ENCODE data around the gene S1PR4.
A peak's percentile ranks its signal among the peaks of the same experiment; 100 is the strongest.
"Not testable (repeated sequence)": the region's sequence is repeated elsewhere in the genome, so short reads cannot be mapped to it uniquely, and the experiment has no call there.

Gene S1PR4

GRCh38 chr19:3153286-3154230 lies 25.0 kb upstream of the S1PR4 start:
- no peak for ATAC-seq

- ATAC-seq = not testable (repeated sequence)
These were observed 24.1 kb upstream of the S1PR4 start for GRCh38 chr19:3154447-3154846.

GRCh38 chr19:3154957-3155736 lies 23.4 kb upstream of the S1PR4 start:
- peak; percentile 91 to 96 for ATAC-seq

- ATAC-seq = no peak
These were observed 21.3 kb upstream of the S1PR4 start for GRCh38 chr19:3157096-3157845.

- no peak for ATAC-seq
These were observed 19.0 kb upstream of the S1PR4 start for GRCh38 chr19:3159565-3159964.

- no peak for ATAC-seq
These were observed 18.4 kb upstream of the S1PR4 start for GRCh38 chr19:3160219-3160618.

GRCh38 chr19:3161453-3161852 lies 17.1 kb upstream of the S1PR4 start:
- no peak for ATAC-seq

- no peak for ATAC-seq
These were observed 15.9 kb upstream of the S1PR4 start for GRCh38 chr19:3162418-3163229.

- ATAC-seq = peak; percentile 84 to 90
These were observed 15.2 kb upstream of the S1PR4 start for GRCh38 chr19:3163230-3163886.

- ATAC-seq = no peak
These were observed 14.6 kb upstream of the S1PR4 start for GRCh38 chr19:3163943-3164342.

- ATAC-seq = no peak
These were observed 10.9 kb upstream of the S1PR4 start for GRCh38 chr19:3167533-3168272.

GRCh38 chr19:3171894-3172672 lies 6.5 kb upstream of the S1PR4 start:
- ATAC-seq = peak in 1 of 2 donors; percentile 12

- ATAC-seq = not testable (repeated sequence)
These were observed 5.9 kb upstream of the S1PR4 start for GRCh38 chr19:3172673-3173000.

GRCh38 chr19:3175781-3176714 lies 2.5 kb upstream of the S1PR4 start:
- no peak for ATAC-seq

GRCh38 chr19:3176715-3177501 lies 1.7 kb upstream of the S1PR4 start:
- peak; percentile 69 to 79 for ATAC-seq

GRCh38 chr19:3178973-3179738 lies 587 bp downstream of the S1PR4 start:
- peak; percentile 9 to 10 for ATAC-seq

GRCh38 chr19:3179739-3180293 lies 1.2 kb downstream of the S1PR4 start:
- peak; percentile 24 to 29 for ATAC-seq

Measured in activated CD4-positive, CD25-positive, alpha-beta regulatory T cell treated with anti-CD3 and anti-CD28 coated beads, Interleukin-2, amount 50 U/mL, for 24 hours (primary cell).